Calu3 (cell line): Measurements from ENCODE around the gene TMCO6. TPM values are rescaled to one million over a fixed set of nuclear protein-coding genes. Genes with fewer than 3 reads are reported as not detected.
"Not testable (repeated sequence)": the region's sequence is repeated elsewhere in the genome, so short reads cannot be mapped to it uniquely, and the experiment has no call there.

Experiments
- Bru-seq: library from RNA; stranded (reverse); fragments of 400-500 nt; gene quantifications from one replicate; lab custom pipeline; 2021; lab: Mats Ljungman, UMichigan
- BruChase-seq, 2 experiments: library from RNA; stranded (reverse); fragments of 400-500 nt; gene quantifications; one replicate each; lab custom pipeline; 2021; lab: Mats Ljungman, UMichigan
- BruUV-seq: library from RNA; stranded (reverse); fragments of 400-500 nt; replicated peaks from 2 replicates; lab custom pipeline; 2021; lab: Mats Ljungman, UMichigan
- CTCF ChIA-PET: fragments of 300-600 bp; sonication (Branson Sonifier 250); formaldehyde crosslinking; loops from one replicate; lab custom pipeline; 2022; ENCODE audit warnings: antibody characterized with exemption; lab: Charles Lee
- DNase-seq: peaks from one replicate; pipeline ENCODE4 v3.0.0; 2022
- H3K27ac Mint-ChIP-seq: one replicate; pipeline ENCODE4 v1.8.0; 2022; ENCODE audit warnings: mixed read lengths; ENCODE audit not compliant: unreplicated experiment
- H3K27me3 Mint-ChIP-seq: one replicate; pipeline ENCODE4 v1.8.0; 2022; ENCODE audit warnings: mixed read lengths; ENCODE audit not compliant: unreplicated experiment
- H3K36me3 Mint-ChIP-seq: one replicate; pipeline ENCODE4 v1.8.0; 2022; ENCODE audit warnings: mild to moderate bottlenecking, moderate library complexity, mixed read lengths; ENCODE audit not compliant: insufficient read depth, unreplicated experiment
- H3K4me1 Mint-ChIP-seq: one replicate; pipeline ENCODE4 v1.8.0; 2022; ENCODE audit warnings: mild to moderate bottlenecking, low read depth, mixed read lengths; ENCODE audit not compliant: unreplicated experiment
- H3K4me3 Mint-ChIP-seq: one replicate; pipeline ENCODE4 v1.8.0; 2022; ENCODE audit warnings: mild to moderate bottlenecking, low read depth, moderate library complexity, mixed read lengths; ENCODE audit not compliant: unreplicated experiment
- H3K9me3 Mint-ChIP-seq: one replicate; pipeline ENCODE4 v1.8.0; 2022; ENCODE audit warnings: low read depth, mixed read lengths; ENCODE audit not compliant: unreplicated experiment
- CTCF ChIP-seq: fragments of 200-600 bp; IDR thresholded peaks from one replicate; pipeline ENCODE4 v1.8.0; 2022; ENCODE audit warnings: antibody characterized with exemption; ENCODE audit not compliant: unreplicated experiment
- intact Hi-C: fragments of 100-400 bp; cut with micrococcal nuclease; formaldehyde crosslinking; loops from one replicate; pipeline ENCODE4 v1.10.0; 2022; ENCODE audit not compliant: unreplicated experiment
- long read RNA-seq: library from polyadenylated mRNA; stranded (forward); transcript quantifications from one replicate; pipeline ENCODE4 v2.0.0, GENCODE V29; 2022
- total RNA-seq: library from RNA; stranded (reverse); gene quantifications from 2 replicates; pipeline ENCODE4 v1.2.3, GENCODE V29; 2022

TMCO6 gene
- total RNA-seq: 28.5 and 30.9 TPM in 2 replicates
- percentile 66 among the genes with signal in this experiment for Bru-seq, nascent RNA
- BruChase-seq, experiment 1, labeled RNA remaining after a 6-hour chase: percentile 56 among the genes with signal in this experiment
- percentile 65 among the genes with signal in this experiment for BruChase-seq, experiment 2, labeled RNA remaining after a 2-hour chase
- long read RNA-seq, partial matches to known transcripts: 3 of 16 reads
- long read RNA-seq, other reads (novel, unspliced or antisense): 9 of 16 reads

DNA sequence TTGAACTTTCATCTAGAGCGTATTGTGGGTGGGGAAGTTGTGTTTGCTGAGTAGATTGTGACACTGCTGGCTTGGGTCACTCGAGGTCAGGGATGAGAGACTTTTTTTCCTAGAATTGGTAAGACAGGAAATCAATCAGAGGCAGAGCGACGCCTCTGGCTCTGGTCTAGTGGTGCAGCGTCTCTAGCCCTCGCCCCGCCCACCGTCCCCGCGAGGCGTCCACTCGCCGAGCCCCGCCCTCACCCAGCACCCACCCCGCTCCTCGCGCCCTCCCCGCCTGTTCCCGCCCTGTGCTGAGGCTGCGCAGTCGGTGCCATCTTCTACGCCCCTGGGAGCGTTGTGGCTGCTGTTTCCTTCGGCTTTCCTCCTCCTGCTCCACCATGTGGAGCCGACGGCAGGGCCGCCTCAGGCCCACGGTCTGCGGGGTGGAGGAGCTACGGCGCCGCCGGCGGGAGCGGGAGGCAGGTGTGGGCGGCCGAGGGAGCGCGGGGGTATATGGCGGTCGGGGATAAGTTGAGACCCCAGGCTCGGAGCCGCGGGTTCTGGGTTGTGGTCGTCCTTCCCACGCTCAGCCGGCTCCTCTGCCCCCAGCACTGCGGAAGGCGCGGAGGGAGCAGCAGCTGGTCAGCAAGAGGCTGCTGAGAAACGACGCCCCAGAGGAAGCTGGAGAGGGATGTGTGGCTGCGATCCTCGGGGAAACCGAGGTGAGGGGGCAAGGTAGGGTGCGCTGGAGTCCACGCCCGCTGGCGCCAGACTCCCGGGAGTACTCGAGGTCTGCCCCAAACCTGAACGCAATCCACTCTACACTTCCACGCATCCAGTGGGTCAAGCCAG is at the start of gene TMCO6:
Gene TMCO6, plus strand, starts transcription at position 304 of the 834 bp plus-strand sequence. Its CDS starts 77 bp downstream, at position 381.
- intact Hi-C loops: loop anchor here (2.0 to 10.0 kb wide), 2 partner anchors 83 to 235 kb away; partner anchors contain the start of genes ANKHD1 and SRA1
- no peaks in the 10 kb centered on the region for H3K9me3 Mint-ChIP-seq
- H3K4me1 Mint-ChIP-seq: peaks cover 35% of the 10 kb centered on the region
- CTCF ChIA-PET: interaction anchor here (0.6 to 1.9 kb wide), 9 partner anchors 8 to 266 kb away, joined by 3 to 9 read pairs (median 3); partner anchors contain the start of genes EIF4EBP3, HARS1, HARS2 and IK
- H3K36me3 Mint-ChIP-seq: peaks cover 30% of the 10 kb centered on the region
- peak within 1 kb of the TSS; percentile 96 for H3K4me3 Mint-ChIP-seq
- peak; percentile 72 for TF ChIP-seq CTCF
- H3K27ac Mint-ChIP-seq: peak within 1 kb of the TSS; percentile 90
- DNase-seq: peak; percentile 99
- H3K27me3 Mint-ChIP-seq: no peaks in the 10 kb centered on the region
- TSS peak; percentile 47 for BruUV-seq

DNA sequence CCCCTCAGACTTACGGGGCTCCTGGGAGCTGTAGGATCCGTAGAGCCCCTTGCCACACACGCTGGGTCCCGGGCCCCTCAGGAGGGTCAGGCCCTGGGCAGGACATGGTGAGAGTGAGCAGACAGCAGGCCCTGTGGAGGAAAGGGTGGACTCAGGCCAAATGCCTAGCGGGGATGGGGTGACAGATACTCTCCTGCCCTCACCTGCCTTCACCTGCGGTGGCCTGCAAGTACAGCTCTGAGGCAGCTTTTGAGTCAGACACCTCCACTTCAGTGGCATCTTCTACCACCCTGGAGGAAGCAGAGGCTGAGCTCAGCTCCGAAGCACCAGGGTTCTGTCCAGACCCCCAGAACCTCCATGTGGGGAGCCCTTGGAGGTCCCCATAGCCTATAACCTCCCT is 48.4 kb upstream of the TMCO6 start:
- Mint-ChIP-seq H3K36me3 (no peaks in the 10 kb centered on the region), H3K27ac (no peak overlapping the region), H3K9me3 (no peaks in the 10 kb centered on the region), H3K4me3 (no peak overlapping the region), H3K4me1 (peaks cover 12% of the 10 kb centered on the region), H3K27me3 (no peaks in the 10 kb centered on the region)
- DNase-seq: no peak
- intact Hi-C loops: no loop called here
- CTCF ChIA-PET: no interaction called here
- no TSS peak for BruUV-seq
- no peak for TF ChIP-seq CTCF

DNA sequence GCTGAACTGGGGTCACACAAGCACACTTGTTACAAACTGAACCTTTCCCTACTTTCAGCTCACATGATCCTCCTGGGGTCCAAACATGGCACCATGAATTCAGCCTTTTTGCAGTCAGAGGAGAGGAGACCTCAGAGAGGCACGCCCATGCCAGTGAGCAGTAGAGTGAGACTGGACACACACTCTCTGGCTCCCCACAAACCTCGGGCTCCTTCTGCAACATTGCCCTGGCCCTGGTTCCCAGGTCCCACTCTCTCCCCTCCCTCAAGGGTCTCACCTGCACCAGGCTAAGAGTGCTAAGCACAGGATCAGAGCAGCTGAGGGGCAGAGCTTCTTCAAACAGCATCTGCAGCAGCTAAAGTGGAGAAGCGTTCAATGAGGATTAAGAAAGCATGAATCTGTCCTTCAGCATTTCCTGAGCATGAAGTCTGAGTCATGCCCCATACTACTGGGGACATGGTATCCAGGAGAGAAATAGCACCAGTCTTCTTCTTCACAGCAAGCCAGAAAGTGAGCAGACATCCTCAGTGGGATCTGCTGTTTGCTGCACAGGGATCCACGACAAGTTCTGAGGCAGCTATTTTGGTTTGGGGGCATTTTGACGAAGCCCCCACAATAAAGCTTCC is 47.4 kb upstream of the TMCO6 start:
- BruUV-seq: no TSS peak
- no peaks in the 10 kb centered on the region for H3K36me3 Mint-ChIP-seq
- H3K4me3 Mint-ChIP-seq: no peak overlapping the region
- H3K27me3 Mint-ChIP-seq: no peaks in the 10 kb centered on the region
- no peak for DNase-seq
- H3K4me1 Mint-ChIP-seq: peaks cover 15% of the 10 kb centered on the region
- no peak overlapping the region for H3K27ac Mint-ChIP-seq
- CTCF ChIA-PET: interaction anchor here (0.6 to 0.9 kb wide), 2 partner anchors 18 to 78 kb away, joined by 3 to 4 read pairs; no protein-coding TSS in a partner anchor
- TF ChIP-seq CTCF: no peak
- intact Hi-C loops: no loop called here
- no peaks in the 10 kb centered on the region for H3K9me3 Mint-ChIP-seq

- peak overlapping the region; percentile 68 for H3K4me3 Mint-ChIP-seq
- peak; percentile 35 for DNase-seq
- BruUV-seq, intact Hi-C loops, CTCF ChIA-PET, H3K36me3 Mint-ChIP-seq, H3K27ac Mint-ChIP-seq, H3K27me3 Mint-ChIP-seq, H3K9me3 Mint-ChIP-seq: not testable (repeated sequence)
- peaks cover 15% of the 10 kb centered on the region for H3K4me1 Mint-ChIP-seq
These were observed 46.2 kb upstream of the TMCO6 start for GRCh38 chr5:140593070-140593469.
